MM.1S (cell line): ENCODE measurements around the gene PIK3C3.

Experiments used
- CTCF ChIP-seq: fragments of 300-600 bp; sonication (generic); IDR thresholded peaks from 2 replicates; pipeline ENCODE4 v1.5.1; 2016; ENCODE audit warnings: antibody characterized with exemption, low read length, mixed read lengths
- EZH2 ChIP-seq: fragments of 300-600 bp; sonication (generic); optimal IDR thresholded peaks from 2 replicates; pipeline ENCODE3; 2017; ENCODE audit warnings: low read depth, mild to moderate bottlenecking, antibody characterized with exemption, low read length, mixed read lengths

GRCh38 chr18:42087876-42088275 is 132.8 kb downstream of the PIK3C3 start:
- TF ChIP-seq CTCF (no peak), EZH2 (no peak)
